GM23338 (cell line): ENCODE data around the gene LHX5. TPM values are rescaled to one million over a fixed set of nuclear protein-coding genes. Genes with fewer than 3 reads are reported as not detected.

Experiments
- ATAC-seq: fragments of 200-7000 bp; cut with Tn5 transposase; 3 replicates; pipeline ENCODE4 v1.9.1; 2020
- DNase-seq: peaks from one replicate; pipeline ENCODE4 v3.0.0-alpha.2; 2015; ENCODE audit warnings: low spot score
- H2AFZ ChIP-seq: fragments of 200-600 bp; sonication (generic); 2 replicates; pipeline ENCODE4 v1.8.0; 2016; ENCODE audit warnings: antibody characterized with exemption, mild to moderate bottlenecking, moderate library complexity
- H3F3A ChIP-seq: fragments of 200-600 bp; sonication (generic); replicated peaks from 2 replicates; pipeline ENCODE4 v1.8.0; 2017; ENCODE audit warnings: antibody characterized with exemption, mixed run types, low read depth
- H3K27ac ChIP-seq: fragments of 200-600 bp; sonication (generic); 2 replicates; pipeline ENCODE4 v1.6.1; 2016; ENCODE audit warnings: low read depth
- H3K27me3 ChIP-seq: fragments of 200-600 bp; sonication (generic); 2 replicates; pipeline ENCODE4 v1.8.0; 2016; ENCODE audit warnings: mild to moderate bottlenecking, mixed run types, moderate library complexity; ENCODE audit not compliant: insufficient read depth
- H3K36me3 ChIP-seq: fragments of 200-600 bp; sonication (generic); 2 replicates; pipeline ENCODE4 v1.8.0; 2016; ENCODE audit warnings: mild to moderate bottlenecking; ENCODE audit not compliant: insufficient read depth
- H3K4me1 ChIP-seq: fragments of 200-600 bp; sonication (generic); 2 replicates; pipeline ENCODE4 v1.8.0; 2016; ENCODE audit warnings: mild to moderate bottlenecking, moderate library complexity; ENCODE audit not compliant: insufficient read depth
- H3K4me2 ChIP-seq: fragments of 200-600 bp; sonication (generic); 2 replicates; pipeline ENCODE4 v1.7.1; 2017; ENCODE audit warnings: mixed run types
- H3K4me3 ChIP-seq: fragments of 200-600 bp; sonication (generic); 2 replicates; pipeline ENCODE4 v1.6.1; 2016; ENCODE audit warnings: mixed run types
- H3K79me2 ChIP-seq: fragments of 200-600 bp; sonication (generic); replicated peaks from 2 replicates; pipeline ENCODE4 v1.8.0; 2017; ENCODE audit warnings: mild to moderate bottlenecking; ENCODE audit not compliant: insufficient read depth
- H3K9me2 ChIP-seq: fragments of 200-600 bp; sonication (generic); 2 replicates; pipeline ENCODE4 v1.8.0; 2017; ENCODE audit not compliant: insufficient read depth
- H4K20me1 ChIP-seq: fragments of 200-600 bp; sonication (generic); replicated peaks from 2 replicates; pipeline ENCODE4 v1.8.0; 2017; ENCODE audit warnings: mild to moderate bottlenecking; ENCODE audit not compliant: insufficient read depth
- H3K27ac Mint-ChIP-seq: 2 replicates; pipeline ENCODE4 v1.8.0; 2020; ENCODE audit warnings: inconsistent platforms, mild to moderate bottlenecking, moderate library complexity, mixed read lengths
- H3K27me3 Mint-ChIP-seq: 3 replicates; pipeline ENCODE4 v1.8.0; 2022; ENCODE audit warnings: low read depth, mild to moderate bottlenecking, moderate library complexity, mixed read lengths, inconsistent platforms; ENCODE audit not compliant: insufficient read depth, poor library complexity
- H3K36me3 Mint-ChIP-seq: 3 replicates; pipeline ENCODE4 v1.8.0; 2021; ENCODE audit warnings: low read depth, mild to moderate bottlenecking, inconsistent platforms, moderate library complexity, mixed read lengths
- H3K4me1 Mint-ChIP-seq: 3 replicates; pipeline ENCODE4 v1.8.0; 2020; ENCODE audit warnings: mild to moderate bottlenecking, inconsistent platforms, mixed read lengths
- H3K4me3 Mint-ChIP-seq: 3 replicates; pipeline ENCODE4 v1.8.0; 2021; ENCODE audit warnings: moderate library complexity, mild to moderate bottlenecking, inconsistent platforms, mixed read lengths
- H3K9me3 Mint-ChIP-seq: 3 replicates; pipeline ENCODE4 v1.8.0; 2020; ENCODE audit warnings: moderate library complexity, mild to moderate bottlenecking, inconsistent platforms, mixed read lengths
- CREB1 ChIP-seq: fragments of 250-450 bp; sonication (Bioruptor Pico); IDR thresholded peaks from 2 replicates; pipeline ENCODE4 v1.5.0; 2020; ENCODE audit warnings: low read depth, mild to moderate bottlenecking, moderate library complexity
- NANOG ChIP-seq: IDR thresholded peaks from 2 replicates; pipeline ENCODE4 v1.6.1; 2016; ENCODE audit warnings: antibody characterized with exemption, borderline replicate concordance
- STAT1 ChIP-seq: IDR thresholded peaks from one replicate; pipeline ENCODE4 v1.6.1; 2016; ENCODE audit warnings: antibody characterized with exemption; ENCODE audit not compliant: unreplicated experiment
- ZNF331 ChIP-seq: fragments of 250-450 bp; sonication (Bioruptor Pico); IDR thresholded peaks from 2 replicates; pipeline ENCODE4 v1.5.0; 2020; ENCODE audit warnings: low read depth, mild to moderate bottlenecking, moderate library complexity
- polyA plus RNA-seq: library from polyadenylated mRNA; unstranded; fragments of >200 nt; fragmentation: Nextera tagmentation; extraction: Ambion mirVana; gene quantifications from 2 replicates; pipeline ENCODE4 v1.2.1, GENCODE V29; 2016
- total RNA-seq: library from RNA; depleted of rRNA; stranded (reverse); fragments of >200 nt; shearing (Covaris generic); gene quantifications from 2 replicates; pipeline ENCODE4 v1.2.3, GENCODE V29; 2014
- TF ChIP-seq, protein P1 (sequence below): fragments of 250-450 bp; sonication (Bioruptor Pico); IDR thresholded peaks from 2 replicates; pipeline ENCODE4 v1.5.0; 2020; ENCODE audit warnings: mild to moderate bottlenecking, moderate library complexity
- TF ChIP-seq, protein P2 (sequence below): IDR thresholded peaks from one replicate; pipeline ENCODE4 v1.6.1; 2018; ENCODE audit warnings: antibody characterized with exemption; ENCODE audit not compliant: unreplicated experiment

Gene LHX5
- total and polyA plus RNA-seq, 2 experiments from 2014 or later = 0.18 TPM; not detected in 1

DNA sequence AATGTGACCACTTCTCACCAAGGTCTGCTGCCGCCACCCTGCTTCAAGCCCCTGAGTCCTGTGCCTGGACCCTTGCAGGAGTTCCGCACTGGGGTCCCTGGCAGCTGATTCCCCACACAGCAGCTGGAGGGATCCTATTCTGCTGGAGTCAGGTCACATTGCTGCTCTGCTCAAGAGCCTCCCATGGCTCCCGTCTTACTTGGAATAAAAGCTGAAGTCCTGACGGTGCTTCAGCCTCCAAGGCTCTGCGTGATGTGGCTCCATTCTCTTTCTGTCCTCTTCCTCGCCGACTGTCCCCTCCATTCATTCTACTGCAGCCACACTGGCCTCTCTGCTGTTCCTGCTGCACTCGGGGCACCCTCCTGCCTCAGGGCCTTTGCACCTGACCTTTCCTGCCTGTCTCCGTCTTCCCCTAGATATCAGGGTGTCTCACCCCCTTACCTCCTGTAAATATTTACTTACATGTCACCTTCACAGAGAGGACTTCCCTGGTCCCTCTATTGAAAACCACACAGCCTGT, 57.1 kb downstream of the LHX5 start (continued):
- TF ChIP-seq, protein P1, sequence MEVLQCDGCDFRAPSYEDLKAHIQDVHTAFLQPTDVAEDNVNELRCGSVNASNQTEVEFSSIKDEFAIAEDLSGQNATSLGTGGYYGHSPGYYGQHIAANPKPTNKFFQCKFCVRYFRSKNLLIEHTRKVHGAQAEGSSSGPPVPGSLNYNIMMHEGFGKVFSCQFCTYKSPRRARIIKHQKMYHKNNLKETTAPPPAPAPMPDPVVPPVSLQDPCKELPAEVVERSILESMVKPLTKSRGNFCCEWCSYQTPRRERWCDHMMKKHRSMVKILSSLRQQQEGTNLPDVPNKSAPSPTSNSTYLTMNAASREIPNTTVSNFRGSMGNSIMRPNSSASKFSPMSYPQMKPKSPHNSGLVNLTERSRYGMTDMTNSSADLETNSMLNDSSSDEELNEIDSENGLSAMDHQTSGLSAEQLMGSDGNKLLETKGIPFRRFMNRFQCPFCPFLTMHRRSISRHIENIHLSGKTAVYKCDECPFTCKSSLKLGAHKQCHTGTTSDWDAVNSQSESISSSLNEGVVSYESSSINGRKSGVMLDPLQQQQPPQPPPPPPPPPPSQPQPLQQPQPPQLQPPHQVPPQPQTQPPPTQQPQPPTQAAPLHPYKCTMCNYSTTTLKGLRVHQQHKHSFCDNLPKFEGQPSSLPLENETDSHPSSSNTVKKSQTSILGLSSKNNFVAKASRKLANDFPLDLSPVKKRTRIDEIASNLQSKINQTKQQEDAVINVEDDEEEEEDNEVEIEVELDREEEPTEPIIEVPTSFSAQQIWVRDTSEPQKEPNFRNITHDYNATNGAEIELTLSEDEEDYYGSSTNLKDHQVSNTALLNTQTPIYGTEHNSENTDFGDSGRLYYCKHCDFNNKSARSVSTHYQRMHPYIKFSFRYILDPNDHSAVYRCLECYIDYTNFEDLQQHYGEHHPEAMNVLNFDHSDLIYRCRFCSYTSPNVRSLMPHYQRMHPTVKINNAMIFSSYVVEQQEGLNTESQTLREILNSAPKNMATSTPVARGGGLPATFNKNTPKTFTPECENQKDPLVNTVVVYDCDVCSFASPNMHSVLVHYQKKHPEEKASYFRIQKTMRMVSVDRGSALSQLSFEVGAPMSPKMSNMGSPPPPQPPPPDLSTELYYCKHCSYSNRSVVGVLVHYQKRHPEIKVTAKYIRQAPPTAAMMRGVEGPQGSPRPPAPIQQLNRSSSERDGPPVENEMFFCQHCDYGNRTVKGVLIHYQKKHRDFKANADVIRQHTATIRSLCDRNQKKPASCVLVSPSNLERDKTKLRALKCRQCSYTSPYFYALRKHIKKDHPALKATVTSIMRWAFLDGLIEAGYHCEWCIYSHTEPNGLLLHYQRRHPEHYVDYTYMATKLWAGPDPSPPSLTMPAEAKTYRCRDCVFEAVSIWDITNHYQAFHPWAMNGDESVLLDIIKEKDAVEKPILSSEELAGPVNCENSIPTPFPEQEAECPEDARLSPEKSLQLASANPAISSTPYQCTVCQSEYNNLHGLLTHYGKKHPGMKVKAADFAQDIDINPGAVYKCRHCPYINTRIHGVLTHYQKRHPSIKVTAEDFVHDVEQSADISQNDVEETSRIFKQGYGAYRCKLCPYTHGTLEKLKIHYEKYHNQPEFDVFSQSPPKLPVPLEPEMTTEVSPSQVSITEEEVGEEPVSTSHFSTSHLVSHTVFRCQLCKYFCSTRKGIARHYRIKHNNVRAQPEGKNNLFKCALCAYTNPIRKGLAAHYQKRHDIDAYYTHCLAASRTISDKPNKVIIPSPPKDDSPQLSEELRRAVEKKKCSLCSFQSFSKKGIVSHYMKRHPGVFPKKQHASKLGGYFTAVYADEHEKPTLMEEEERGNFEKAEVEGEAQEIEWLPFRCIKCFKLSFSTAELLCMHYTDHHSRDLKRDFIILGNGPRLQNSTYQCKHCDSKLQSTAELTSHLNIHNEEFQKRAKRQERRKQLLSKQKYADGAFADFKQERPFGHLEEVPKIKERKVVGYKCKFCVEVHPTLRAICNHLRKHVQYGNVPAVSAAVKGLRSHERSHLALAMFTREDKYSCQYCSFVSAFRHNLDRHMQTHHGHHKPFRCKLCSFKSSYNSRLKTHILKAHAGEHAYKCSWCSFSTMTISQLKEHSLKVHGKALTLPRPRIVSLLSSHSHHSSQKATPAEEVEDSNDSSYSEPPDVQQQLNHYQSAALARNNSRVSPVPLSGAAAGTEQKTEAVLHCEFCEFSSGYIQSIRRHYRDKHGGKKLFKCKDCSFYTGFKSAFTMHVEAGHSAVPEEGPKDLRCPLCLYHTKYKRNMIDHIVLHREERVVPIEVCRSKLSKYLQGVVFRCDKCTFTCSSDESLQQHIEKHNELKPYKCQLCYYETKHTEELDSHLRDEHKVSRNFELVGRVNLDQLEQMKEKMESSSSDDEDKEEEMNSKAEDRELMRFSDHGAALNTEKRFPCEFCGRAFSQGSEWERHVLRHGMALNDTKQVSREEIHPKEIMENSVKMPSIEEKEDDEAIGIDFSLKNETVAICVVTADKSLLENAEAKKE (CRISPR knock-in tag) = no peak

DNA sequence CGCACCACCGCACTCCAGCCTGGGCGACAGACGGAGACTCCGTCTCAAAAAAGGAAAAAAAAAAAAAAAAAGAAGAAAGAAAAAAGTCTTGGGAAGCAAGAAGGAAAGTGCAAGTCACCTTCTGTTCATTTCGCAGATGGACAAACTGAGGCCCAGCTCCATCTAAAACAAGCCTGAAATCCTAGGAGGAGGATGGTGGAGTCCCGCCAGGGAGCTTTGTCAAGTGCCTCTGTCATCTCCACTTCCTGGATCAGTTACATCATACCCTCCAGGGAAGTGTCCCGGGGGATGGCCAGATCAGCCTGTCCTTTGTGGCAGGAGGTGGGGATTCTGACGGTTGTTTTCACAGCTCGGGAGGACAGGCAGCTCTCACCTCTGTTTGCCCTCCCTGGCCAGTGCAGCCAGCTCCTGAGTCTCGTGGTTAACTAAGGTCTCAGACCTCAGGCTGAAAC, 58.2 kb downstream of the LHX5 start:
- H3K4me3 Mint-ChIP-seq = no peak overlapping the region
- Histone ChIP-seq H3F3A (no peaks in the 10 kb centered on the region), H3K4me3 (no peak overlapping the region), H3K27me3 (no peaks in the 10 kb centered on the region), H3K27ac (no peak overlapping the region), H4K20me1 (no peaks in the 10 kb centered on the region), H3K36me3 (no peaks in the 10 kb centered on the region), H3K79me2 (no peaks in the 10 kb centered on the region), H3K4me1 (no peaks in the 10 kb centered on the region), H3K9me2 (no peaks in the 10 kb centered on the region), H3K4me2 (no peak overlapping the region), H2AFZ (no peak overlapping the region)
- H3K36me3 Mint-ChIP-seq = no peaks in the 10 kb centered on the region
- no peak overlapping the region for H3K27ac Mint-ChIP-seq
- peaks cover 8% of the 10 kb centered on the region; the same call in 2 of the 3 replicates for H3K4me1 Mint-ChIP-seq
- peaks cover 12% of the 10 kb centered on the region for H3K27me3 Mint-ChIP-seq
- no peaks in the 10 kb centered on the region for H3K9me3 Mint-ChIP-seq
- no peak; the same call in 2 of the 3 replicates for ATAC-seq
- DNase-seq = no peak
- no peak for TF ChIP-seq CREB1 (CRISPR knock-in tag)
- TF ChIP-seq, protein P2, sequence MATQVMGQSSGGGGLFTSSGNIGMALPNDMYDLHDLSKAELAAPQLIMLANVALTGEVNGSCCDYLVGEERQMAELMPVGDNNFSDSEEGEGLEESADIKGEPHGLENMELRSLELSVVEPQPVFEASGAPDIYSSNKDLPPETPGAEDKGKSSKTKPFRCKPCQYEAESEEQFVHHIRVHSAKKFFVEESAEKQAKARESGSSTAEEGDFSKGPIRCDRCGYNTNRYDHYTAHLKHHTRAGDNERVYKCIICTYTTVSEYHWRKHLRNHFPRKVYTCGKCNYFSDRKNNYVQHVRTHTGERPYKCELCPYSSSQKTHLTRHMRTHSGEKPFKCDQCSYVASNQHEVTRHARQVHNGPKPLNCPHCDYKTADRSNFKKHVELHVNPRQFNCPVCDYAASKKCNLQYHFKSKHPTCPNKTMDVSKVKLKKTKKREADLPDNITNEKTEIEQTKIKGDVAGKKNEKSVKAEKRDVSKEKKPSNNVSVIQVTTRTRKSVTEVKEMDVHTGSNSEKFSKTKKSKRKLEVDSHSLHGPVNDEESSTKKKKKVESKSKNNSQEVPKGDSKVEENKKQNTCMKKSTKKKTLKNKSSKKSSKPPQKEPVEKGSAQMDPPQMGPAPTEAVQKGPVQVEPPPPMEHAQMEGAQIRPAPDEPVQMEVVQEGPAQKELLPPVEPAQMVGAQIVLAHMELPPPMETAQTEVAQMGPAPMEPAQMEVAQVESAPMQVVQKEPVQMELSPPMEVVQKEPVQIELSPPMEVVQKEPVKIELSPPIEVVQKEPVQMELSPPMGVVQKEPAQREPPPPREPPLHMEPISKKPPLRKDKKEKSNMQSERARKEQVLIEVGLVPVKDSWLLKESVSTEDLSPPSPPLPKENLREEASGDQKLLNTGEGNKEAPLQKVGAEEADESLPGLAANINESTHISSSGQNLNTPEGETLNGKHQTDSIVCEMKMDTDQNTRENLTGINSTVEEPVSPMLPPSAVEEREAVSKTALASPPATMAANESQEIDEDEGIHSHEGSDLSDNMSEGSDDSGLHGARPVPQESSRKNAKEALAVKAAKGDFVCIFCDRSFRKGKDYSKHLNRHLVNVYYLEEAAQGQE = no peak
- no peak for TF ChIP-seq STAT1
- TF ChIP-seq ZNF331 = no peak
- TF ChIP-seq NANOG = no peak
